Testis (tissue), 2 donors: ENCODE results near the gene IL12RB2.

ENCODE experiments used
- CTCF ChIP-seq, 3 experiments: fragments of 450-650 bp in 2 of 3; fragments of 200-600 bp in 1 of 3; sonication (generic) in 1 of 3; IDR thresholded peaks; one replicate each; pipeline ENCODE4 v1.5.1; 2016 to 2019; ENCODE audit warnings: antibody characterized with exemption in 3 of 3, mild to moderate bottlenecking in 2 of 3, moderate library complexity in 1 of 3
- POLR2A ChIP-seq: fragments of 450-650 bp; IDR thresholded peaks from one replicate; pipeline ENCODE4 v1.6.1; 2017; ENCODE audit warnings: antibody characterized with exemption, mild to moderate bottlenecking, moderate library complexity

GRCh38 chr1:67323087-67323486 lies 15.4 kb downstream of the IL12RB2 start:
- TF ChIP-seq CTCF (IDR thresholded peaks at IDR 0.05) (no peak), POLR2A (no peak)
